LNCAP (cell line): ENCODE measurements around the gene IFI16.

Experiments
- CTCF ChIP-seq: fragments of 450-650 bp; IDR thresholded peaks from 2 replicates; pipeline ENCODE4 v1.5.1; 2017; ENCODE audit warnings: mild to moderate bottlenecking

The IFI16 gene

GRCh38 chr1:159071970-159072582 is 62.4 kb downstream of the IFI16 start:
- peak; percentile 69 for TF ChIP-seq CTCF

- no peak for TF ChIP-seq CTCF
Observed at GRCh38 chr1:159076438-159077119, 66.9 kb downstream of the IFI16 start, which contains the start of gene AIM2. TSS of gene AIM2 (minus strand) at chr1:159076766. CDS start at chr1:159073499, 3,267 bp downstream.

DNA sequence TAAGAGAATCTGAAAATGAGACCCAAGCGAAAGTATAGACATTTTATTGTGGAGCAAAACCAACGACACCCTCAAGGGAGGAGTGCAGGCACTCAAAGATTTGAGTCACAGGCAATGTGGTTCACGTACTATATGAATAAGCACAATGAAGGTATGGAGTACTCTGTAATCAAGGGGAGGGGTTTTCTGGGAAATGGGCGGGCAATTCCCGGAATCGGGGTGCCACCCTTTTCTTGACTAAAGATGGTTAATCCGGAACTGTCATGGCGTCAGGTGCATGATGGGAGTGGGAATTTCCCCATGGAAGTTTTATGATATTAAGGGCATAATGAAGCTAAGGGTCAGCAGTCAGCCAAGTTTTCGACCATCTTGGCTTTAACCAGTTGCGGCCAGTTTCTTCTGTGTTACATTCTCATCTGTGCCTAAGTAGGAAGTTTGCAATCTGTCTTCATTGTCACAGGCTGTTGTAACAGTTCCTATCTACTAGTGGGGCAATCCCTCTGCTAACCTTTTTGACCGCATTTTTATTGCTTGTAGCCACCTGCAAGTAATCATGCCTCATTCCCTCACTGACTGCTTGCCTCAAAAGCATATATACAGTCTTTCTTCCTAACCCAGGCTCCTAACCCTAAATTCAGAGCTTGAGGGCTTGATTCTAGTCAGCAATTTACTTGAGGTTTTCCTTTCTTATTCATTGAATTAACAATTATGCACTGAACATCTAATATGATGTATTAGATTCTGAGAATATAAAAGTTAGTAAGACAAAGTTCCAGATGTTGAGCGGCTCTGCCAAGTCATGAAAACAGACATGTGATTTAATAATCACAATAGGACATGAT is 67.6 kb downstream of the IFI16 start:
- TF ChIP-seq CTCF = no peak

GRCh38 chr1:159079525-159079924 is 69.8 kb downstream of the IFI16 start:
- no peak for TF ChIP-seq CTCF

DNA sequence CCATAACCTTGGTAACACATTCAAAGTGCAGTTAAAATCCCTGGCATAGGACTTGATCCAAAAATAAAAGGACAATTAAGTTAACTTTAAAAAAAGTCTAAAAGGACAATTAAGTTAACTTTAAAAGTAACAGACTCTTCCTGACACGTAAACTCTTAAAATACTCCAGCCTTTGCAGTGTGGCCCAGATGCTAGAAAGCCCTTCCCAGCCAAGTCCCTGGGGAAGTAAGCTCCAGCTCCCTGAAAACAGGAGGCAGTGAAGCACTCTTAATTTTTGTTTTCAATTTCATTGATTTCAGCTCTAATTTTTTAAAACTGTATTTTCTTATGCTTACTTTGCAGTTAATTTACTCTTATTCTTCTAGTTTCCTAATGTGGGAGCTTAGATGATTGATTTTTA is 71.9 kb downstream of the IFI16 start:
- no peak for TF ChIP-seq CTCF

GRCh38 chr1:159083013-159083412 is 73.3 kb downstream of the IFI16 start:
- TF ChIP-seq CTCF = no peak

- TF ChIP-seq CTCF = no peak
Observed at GRCh38 chr1:159084152-159084551, 74.4 kb downstream of the IFI16 start.
